ENCODE measurements around the gene IL31RA.

Gene IL31RA

DNA sequence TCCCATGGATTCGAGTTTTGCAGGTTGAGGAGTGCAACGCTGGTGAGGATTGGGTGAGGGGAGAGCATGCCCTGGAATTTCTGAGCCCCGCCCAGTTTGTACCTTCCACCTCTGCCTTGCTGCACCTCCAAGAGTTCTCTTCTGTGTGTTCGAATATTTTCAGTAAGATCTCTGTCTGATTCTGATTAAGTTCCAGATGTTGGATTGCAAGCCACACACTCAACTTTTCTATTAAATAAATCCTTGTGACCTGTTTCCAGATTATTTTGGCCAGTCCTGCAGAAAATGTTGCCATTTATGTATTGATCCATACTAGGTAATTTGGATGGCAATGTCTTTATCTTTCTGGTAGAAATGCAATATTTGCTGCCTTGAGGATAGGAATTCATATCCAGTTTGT is 54.1 kb downstream of the IL31RA start:
- Mint-ChIP-seq H3K4me1 (peaks cover 51% of the 10 kb centered on the region), H3K27ac (no peak overlapping the region), H3K4me3 (no peak overlapping the region), H3K27me3 (peaks cover 37% of the 10 kb centered on the region), H3K9me3 (peaks cover 0 to 4% of the 10 kb centered on the region in 2 donors)
- DNase-seq (no peak), ATAC-seq (no peak)

DNA sequence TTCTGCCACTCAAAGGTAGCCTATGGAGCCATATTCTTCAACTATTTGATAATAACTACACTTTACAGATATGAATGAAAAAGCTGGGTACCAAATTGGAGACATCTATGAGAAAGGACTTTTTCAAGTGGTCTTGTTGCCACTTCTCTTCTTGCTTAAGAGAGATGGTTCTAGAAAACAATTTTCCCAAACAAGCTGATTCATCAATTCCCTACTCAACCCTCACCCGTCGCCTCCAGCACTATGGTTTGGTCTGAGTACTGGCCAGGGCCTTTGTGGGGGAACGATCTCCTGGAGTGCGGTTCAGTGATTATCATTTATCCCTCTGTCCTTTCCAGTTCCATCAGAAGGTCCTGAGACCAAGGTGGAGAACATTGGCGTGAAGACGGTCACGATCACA is 56.8 kb downstream of the IL31RA start:
- Mint-ChIP-seq H3K27ac (no peak overlapping the region), H3K4me1 (peaks cover 48% of the 10 kb centered on the region), H3K9me3 (peaks cover 0 to 11% of the 10 kb centered on the region in 2 donors), H3K27me3 (peaks cover 29% of the 10 kb centered on the region), H3K4me3 (no peak overlapping the region)
- no peak for ATAC-seq
- DNase-seq, result no peak

DNA sequence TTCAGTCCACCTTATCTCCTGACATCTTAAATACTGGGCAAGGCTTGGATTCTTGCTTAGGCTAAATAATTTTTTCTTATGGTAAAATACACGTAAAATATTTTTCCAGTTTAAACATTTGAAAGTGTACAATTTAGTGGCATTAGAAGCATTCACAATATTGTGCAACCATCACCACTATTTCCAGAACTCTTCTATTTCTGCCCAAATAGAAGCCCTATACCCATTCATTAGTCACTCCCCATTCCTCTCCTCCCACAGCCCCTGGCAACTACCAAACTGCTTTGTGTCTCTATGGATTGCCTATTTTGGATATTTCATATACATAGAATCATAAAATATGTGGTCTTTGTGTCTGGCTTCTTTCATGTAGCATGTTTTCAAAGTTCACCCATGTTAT is 57.6 kb downstream of the IL31RA start:
- Mint-ChIP-seq H3K4me1 (peaks cover 39% of the 10 kb centered on the region), H3K9me3 (peaks cover 0 to 11% of the 10 kb centered on the region in 2 donors), H3K4me3 (no peak overlapping the region), H3K27ac (no peak overlapping the region), H3K27me3 (peaks cover 29% of the 10 kb centered on the region)
- DNase-seq, result no peak
- ATAC-seq, result no peak

- DNase-seq (no peak), ATAC-seq (no peak)
- no peak overlapping the region for H3K4me3 Mint-ChIP-seq
- peak overlapping the region in 1 of 2 donors; percentile 97 for H3K27ac Mint-ChIP-seq
- H3K9me3 Mint-ChIP-seq, result peaks cover 0 to 11% of the 10 kb centered on the region in 2 donors
- peaks cover 12% of the 10 kb centered on the region for H3K4me1 Mint-ChIP-seq
- peaks cover 6% of the 10 kb centered on the region for H3K27me3 Mint-ChIP-seq
These were observed 60.9 kb downstream of the IL31RA start for GRCh38 chr5:55911784-55912653.

DNA sequence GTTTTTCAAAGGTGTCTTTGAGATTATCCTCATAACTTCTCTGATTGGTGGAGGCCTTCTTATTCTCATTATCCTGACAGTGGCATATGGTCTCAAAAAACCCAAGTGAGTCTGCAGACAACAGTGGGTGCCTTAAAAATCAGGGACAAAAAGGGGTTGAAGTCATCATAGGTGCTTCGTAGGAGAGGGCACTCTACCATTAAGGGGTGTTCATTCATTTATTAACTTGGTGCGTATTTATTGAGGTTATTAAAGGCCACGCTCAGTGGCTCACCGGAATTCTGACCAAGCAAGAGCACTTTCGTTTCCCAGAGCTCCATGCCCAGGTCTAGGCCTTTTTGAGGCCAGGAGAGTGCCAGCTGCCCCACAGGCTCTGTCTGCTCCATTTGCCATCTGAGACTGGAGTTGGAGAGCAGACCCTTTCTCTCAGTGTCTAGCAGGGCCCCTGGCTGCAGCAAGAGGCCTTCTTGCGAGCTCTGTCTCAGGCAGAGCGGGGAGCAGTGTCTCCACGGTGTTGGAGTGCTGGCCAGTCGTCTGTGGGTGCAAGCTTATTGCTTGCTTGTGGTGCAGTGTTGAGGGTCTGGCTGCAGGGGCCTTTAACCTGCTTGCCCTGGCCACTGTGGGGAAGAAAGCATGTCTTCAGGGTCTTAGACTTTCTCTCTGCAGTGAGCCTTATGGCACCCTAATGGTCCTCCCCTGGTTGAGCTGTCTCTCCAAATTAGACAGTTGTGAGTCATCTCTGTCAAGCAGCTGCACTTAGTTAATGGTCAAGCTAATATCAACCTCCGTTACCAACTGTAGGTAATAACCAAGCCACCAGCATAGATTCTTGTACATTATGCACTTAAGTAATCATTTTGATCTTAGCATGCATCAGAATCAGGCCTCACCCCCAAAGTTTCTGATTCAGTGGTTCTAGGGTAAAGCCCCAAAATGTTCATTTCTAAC is 62.6 kb downstream of the IL31RA start:
- peaks cover 0 to 11% of the 10 kb centered on the region in 2 donors for H3K9me3 Mint-ChIP-seq
- DNase-seq, result no peak
- H3K4me3 Mint-ChIP-seq, result no peak overlapping the region
- ATAC-seq, result no peak
- H3K27ac Mint-ChIP-seq, result no peak overlapping the region
- H3K4me1 Mint-ChIP-seq, result peaks cover 23% of the 10 kb centered on the region
- H3K27me3 Mint-ChIP-seq, result no peaks in the 10 kb centered on the region

DNA sequence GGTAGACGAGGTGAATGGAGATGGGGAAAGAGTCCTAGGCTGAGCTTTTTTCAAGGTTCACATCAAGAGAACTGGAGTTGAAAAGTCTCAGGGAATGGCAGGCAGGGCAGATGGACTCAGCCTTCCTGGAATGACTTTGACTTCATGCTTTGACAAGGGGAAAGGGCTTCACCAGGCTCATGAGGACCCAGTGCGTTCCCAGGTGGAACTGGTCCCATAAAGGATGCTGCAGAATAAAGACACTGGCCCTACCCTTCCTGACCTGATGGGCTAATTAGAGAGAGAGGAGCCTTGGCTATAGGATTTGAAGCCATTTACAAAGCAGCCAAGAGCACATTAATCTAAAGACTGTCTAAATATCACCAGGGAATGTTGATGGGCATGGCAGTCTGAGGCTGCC is 63.8 kb downstream of the IL31RA start:
- DNase-seq, result no peak
- no peak overlapping the region for H3K4me3 Mint-ChIP-seq
- H3K27ac Mint-ChIP-seq, result no peak overlapping the region
- H3K9me3 Mint-ChIP-seq, result peaks cover 0 to 10% of the 10 kb centered on the region in 2 donors
- no peaks in the 10 kb centered on the region for H3K27me3 Mint-ChIP-seq
- no peak for ATAC-seq
- H3K4me1 Mint-ChIP-seq, result peaks cover 35% of the 10 kb centered on the region

GRCh38 chr5:55915783-55916182 is 64.6 kb downstream of the IL31RA start:
- H3K4me1 Mint-ChIP-seq, result peaks cover 43% of the 10 kb centered on the region
- DNase-seq (no peak), ATAC-seq (no peak)
- H3K27ac Mint-ChIP-seq, result no peak overlapping the region
- peaks cover 0 to 4% of the 10 kb centered on the region in 2 donors for H3K9me3 Mint-ChIP-seq
- H3K4me3 Mint-ChIP-seq, result no peak overlapping the region
- H3K27me3 Mint-ChIP-seq, result no peaks in the 10 kb centered on the region

DNA sequence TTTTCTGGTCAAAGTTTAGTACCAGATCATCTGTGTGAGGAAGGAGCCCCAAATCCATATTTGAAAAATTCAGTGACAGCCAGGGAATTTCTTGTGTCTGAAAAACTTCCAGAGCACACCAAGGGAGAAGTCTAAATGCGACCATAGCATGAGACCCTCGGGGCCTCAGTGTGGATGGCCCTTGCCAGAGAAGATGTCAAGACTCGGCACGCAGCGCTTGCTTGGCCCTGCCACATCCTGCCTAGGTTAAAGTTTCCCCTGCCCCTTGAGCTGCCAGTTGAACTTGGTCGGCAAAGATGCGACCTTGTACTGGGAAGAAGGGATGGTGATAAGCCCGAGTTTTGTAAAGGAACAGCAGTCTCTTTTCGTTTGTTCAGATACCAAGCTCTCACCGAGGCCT is 65.8 kb downstream of the IL31RA start:
- H3K27me3 Mint-ChIP-seq, result no peaks in the 10 kb centered on the region
- H3K27ac Mint-ChIP-seq, result no peak overlapping the region
- H3K9me3 Mint-ChIP-seq, result peaks cover 0 to 4% of the 10 kb centered on the region in 2 donors
- DNase-seq (no peak), ATAC-seq (no peak)
- H3K4me1 Mint-ChIP-seq, result peaks cover 37% of the 10 kb centered on the region
- H3K4me3 Mint-ChIP-seq, result no peak overlapping the region

DNA sequence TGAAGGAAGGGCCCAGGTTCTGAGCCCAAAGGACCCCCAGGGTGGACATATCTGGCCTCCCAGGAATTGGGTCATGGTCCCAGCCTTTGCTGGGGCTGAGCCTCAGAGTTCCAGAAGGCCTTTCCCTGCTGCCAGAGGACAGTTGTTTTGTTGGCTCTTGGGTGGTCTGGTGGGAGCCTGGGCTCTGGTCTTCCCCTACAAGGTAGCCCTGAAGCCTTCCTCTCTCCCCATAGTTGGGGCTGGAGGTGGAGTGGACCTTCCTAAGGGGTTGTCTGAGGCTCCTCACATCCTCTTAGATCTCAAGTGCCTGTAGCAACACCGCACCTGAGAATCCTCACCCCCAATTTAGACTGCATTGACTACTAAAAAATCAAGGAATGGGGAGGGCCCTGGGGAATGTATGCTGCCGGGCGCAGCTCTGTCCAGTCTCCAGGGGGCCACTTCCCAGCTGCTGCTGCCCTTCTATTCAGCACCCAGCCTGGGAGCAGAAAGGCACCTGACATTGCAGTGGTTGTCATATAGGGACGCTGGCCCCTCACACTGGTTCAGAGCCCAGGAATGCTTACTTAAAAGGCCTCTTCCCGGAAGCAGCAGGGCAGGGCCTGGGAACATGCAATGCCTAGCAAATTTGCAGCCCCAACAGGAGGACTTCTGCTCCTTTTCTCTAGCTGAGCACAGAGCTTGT is 66.4 kb downstream of the IL31RA start:
- Mint-ChIP-seq H3K4me3 (no peak overlapping the region), H3K9me3 (no peaks in the 10 kb centered on the region), H3K27me3 (no peaks in the 10 kb centered on the region), H3K4me1 (peaks cover 31% of the 10 kb centered on the region), H3K27ac (no peak overlapping the region)
- no peak for ATAC-seq
- no peak for DNase-seq

GRCh38 chr5:55918087-55919035 is 67.2 kb downstream of the IL31RA start:
- ATAC-seq (peak; percentile 90), DNase-seq (no peak)
- Mint-ChIP-seq H3K4me1 (peaks cover 39% of the 10 kb centered on the region), H3K27ac (no peak overlapping the region), H3K27me3 (no peaks in the 10 kb centered on the region), H3K9me3 (no peaks in the 10 kb centered on the region), H3K4me3 (no peak overlapping the region)

DNA sequence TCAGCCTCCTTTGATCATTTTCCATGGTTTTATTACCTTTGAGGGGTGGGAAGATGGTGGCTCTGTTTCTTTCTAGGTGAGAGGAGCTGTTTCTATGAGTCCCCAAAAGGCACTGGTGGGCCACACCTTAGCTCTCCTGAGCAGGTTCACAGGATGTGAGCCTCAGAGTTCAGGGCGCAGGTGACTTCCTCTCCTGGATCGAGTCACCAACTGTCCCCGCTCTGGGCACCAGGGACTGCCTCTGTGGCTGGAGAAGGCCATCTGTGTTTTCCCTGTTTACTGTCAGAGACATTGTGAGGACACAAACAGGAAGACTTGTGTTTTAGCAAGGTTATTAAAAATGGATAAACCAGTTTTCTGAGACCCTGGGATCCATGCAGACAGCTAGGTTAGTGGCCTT is 68.5 kb downstream of the IL31RA start:
- Mint-ChIP-seq H3K27me3 (no peaks in the 10 kb centered on the region), H3K9me3 (no peaks in the 10 kb centered on the region), H3K27ac (peak overlapping the region; percentile 47 to 64), H3K4me1 (peaks cover 47% of the 10 kb centered on the region), H3K4me3 (peak overlapping the region; percentile 16 to 17)
- no peak for ATAC-seq
- no peak for DNase-seq

DNA sequence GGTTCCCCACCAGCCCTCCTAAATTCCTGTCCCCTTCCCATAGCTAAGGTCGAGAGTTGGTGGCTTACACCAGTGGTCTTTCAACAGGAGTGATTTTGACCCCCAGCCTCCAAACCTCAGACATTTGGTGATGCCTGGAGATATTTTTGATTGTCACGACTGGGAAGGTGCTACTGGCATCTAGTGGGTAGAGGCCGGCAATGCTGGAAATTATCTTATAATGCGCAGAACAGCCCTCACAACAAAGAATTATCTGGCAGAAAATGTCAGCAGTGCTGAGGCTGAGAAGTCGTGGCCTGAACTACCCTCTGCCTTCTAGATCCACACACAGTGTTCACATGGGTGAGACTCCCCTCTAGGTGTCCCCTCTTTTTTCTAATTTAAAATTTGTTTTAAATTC is 69.6 kb downstream of the IL31RA start:
- peaks cover 47% of the 10 kb centered on the region for H3K4me1 Mint-ChIP-seq
- ATAC-seq (no peak), DNase-seq (no peak)
- H3K27ac Mint-ChIP-seq, result no peak overlapping the region
- no peaks in the 10 kb centered on the region for H3K27me3 Mint-ChIP-seq
- no peak overlapping the region for H3K4me3 Mint-ChIP-seq
- H3K9me3 Mint-ChIP-seq, result no peaks in the 10 kb centered on the region

DNA sequence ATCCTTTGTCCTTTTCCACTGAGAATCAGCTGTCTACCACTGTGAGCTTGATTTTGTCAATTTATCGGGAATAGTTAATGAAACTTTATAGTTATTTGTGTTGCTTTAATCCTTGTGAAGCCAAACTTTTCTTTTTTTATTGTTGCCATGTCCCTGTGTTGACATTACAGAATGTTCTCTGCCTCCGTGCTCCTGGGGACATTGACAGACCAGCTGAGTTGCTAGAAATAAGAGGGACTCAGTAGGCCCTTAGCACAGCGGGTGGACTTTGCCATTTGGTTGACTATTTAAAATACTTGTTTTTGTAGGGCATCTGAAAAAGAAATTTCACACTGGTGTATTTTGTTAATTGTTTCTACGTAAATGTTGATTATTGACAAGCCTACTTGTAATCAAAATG is 70.5 kb downstream of the IL31RA start:
- Mint-ChIP-seq H3K27me3 (no peaks in the 10 kb centered on the region), H3K4me1 (peaks cover 47% of the 10 kb centered on the region), H3K4me3 (no peak overlapping the region), H3K9me3 (no peaks in the 10 kb centered on the region), H3K27ac (no peak overlapping the region)
- ATAC-seq (no peak), DNase-seq (no peak)

DNA sequence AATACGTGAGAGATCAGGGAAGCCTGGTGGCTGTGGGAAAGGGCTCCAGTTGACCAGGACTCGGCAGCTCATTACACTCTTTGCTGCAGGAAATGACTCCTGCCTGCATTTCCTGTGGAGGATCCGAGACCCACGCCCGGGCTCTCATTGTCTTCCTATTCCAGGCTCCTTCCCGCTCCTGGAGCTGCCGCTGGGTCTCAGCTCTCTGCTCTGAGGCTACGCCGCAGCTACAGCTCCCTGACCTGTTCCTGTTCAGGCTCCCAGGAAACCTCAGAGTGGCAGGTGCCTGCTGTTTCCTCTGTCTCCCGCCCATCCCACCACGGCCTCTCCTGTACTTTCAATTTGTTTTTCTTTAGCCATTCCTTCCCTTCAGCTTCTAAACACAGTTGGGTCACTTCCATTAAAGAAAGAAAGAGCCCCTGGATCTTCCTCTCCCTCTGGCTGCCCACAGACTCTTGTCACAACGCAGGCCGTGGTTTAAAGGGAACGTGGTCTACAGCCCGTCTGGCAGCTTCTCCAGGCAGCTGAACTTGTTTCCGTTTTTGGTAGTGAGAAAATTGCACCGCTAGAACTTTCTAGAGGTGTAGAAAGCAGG is 72.1 kb downstream of the IL31RA start:
- Mint-ChIP-seq H3K4me3 (peak overlapping the region; percentile 87 to 95), H3K27me3 (no peaks in the 10 kb centered on the region), H3K9me3 (no peaks in the 10 kb centered on the region), H3K27ac (peak overlapping the region; percentile 92 to 97), H3K4me1 (peaks cover 41% of the 10 kb centered on the region)
- DNase-seq (no peak), ATAC-seq (peak; percentile 64)

Data from stimulated activated naive CD8-positive, alpha-beta T cell treated with anti-CD3 and anti-CD28 coated beads, Interleukin-15, amount 100 ng/mL, for 72 hours (primary cell).